WTC11 (cell line): ENCODE measurements around the gene UBC. TPM values are rescaled to one million over a fixed set of nuclear protein-coding genes. Genes with fewer than 3 reads are reported as not detected.

Source experiments
- ATAC-seq: fragments of 200-7000 bp; cut with Tn5 transposase; 2 replicates; pipeline ENCODE4 v1.10.0; 2021; ENCODE audit warnings: mild to moderate bottlenecking, moderate library complexity
- CTCF ChIA-PET: fragments of 300-600 bp; sonication (Branson Sonifier 250); formaldehyde crosslinking; loops from one replicate; lab custom pipeline; 2021; ENCODE audit warnings: antibody characterized with exemption; lab: Charles Lee
- POLR2A ChIA-PET: fragments of 350-600 bp; sonication (Branson Sonifier 250); formaldehyde crosslinking; loops from one replicate; lab custom pipeline; 2021; ENCODE audit warnings: antibody characterized with exemption; lab: Charles Lee
- DNase-seq: peaks from one replicate; pipeline ENCODE4 v3.0.0; 2021; ENCODE audit warnings: low spot score
- H3K27ac Mint-ChIP-seq: 2 replicates; pipeline ENCODE4 v1.8.0; 2021; ENCODE audit warnings: mixed read lengths
- H3K27me3 Mint-ChIP-seq: 2 replicates; pipeline ENCODE4 v1.8.0; 2021; ENCODE audit warnings: low read depth, mild to moderate bottlenecking, moderate library complexity, mixed read lengths
- H3K36me3 Mint-ChIP-seq: 2 replicates; pipeline ENCODE4 v1.8.0; 2021; ENCODE audit warnings: mixed read lengths
- H3K4me1 Mint-ChIP-seq: 2 replicates; pipeline ENCODE4 v1.8.0; 2022; ENCODE audit warnings: mixed read lengths
- H3K4me3 Mint-ChIP-seq: 2 replicates; pipeline ENCODE4 v1.8.0; 2021; ENCODE audit warnings: mild to moderate bottlenecking, moderate library complexity, mixed read lengths
- H3K9me3 Mint-ChIP-seq: 2 replicates; pipeline ENCODE4 v1.8.0; 2021; ENCODE audit warnings: mixed read lengths
- CREM ChIP-seq: sonication (generic); formaldehyde crosslinking; IDR thresholded peaks from 2 replicates; pipeline ENCODE4 v1.8.1; 2022; ENCODE audit warnings: mild to moderate bottlenecking, missing genetic modification reagents, moderate library complexity
- E2F5 ChIP-seq: sonication (generic); formaldehyde crosslinking; IDR thresholded peaks from 2 replicates; pipeline ENCODE4 v1.8.1; 2022; ENCODE audit warnings: mild to moderate bottlenecking, moderate library complexity, missing genetic modification reagents
- EMX1 ChIP-seq: fragments of 250-450 bp; sonication (Bioruptor Pico); IDR thresholded peaks from 2 replicates; pipeline ENCODE4 v1.8.0; 2021; ENCODE audit warnings: mild to moderate bottlenecking
- GABPB1 ChIP-seq: sonication (generic); formaldehyde crosslinking; IDR thresholded peaks from 2 replicates; pipeline ENCODE4 v1.8.1; 2023; ENCODE audit warnings: mild to moderate bottlenecking, missing genetic modification reagents
- HMGXB4 ChIP-seq: sonication (generic); formaldehyde crosslinking; IDR thresholded peaks from 2 replicates; pipeline ENCODE4 v1.8.1; 2023; ENCODE audit warnings: mild to moderate bottlenecking, moderate library complexity, missing genetic modification reagents
- IRF2 ChIP-seq: sonication (generic); formaldehyde crosslinking; IDR thresholded peaks from 2 replicates; pipeline ENCODE4 v1.8.0; 2022; ENCODE audit warnings: low read depth, missing genetic modification reagents, borderline replicate concordance
- MXD4 ChIP-seq: fragments of 250-450 bp; sonication (Bioruptor Pico); IDR thresholded peaks from 2 replicates; pipeline ENCODE4 v1.8.0; 2021; ENCODE audit warnings: mild to moderate bottlenecking, moderate library complexity, borderline replicate concordance
- NFATC4 ChIP-seq: fragments of 250-450 bp; sonication (Bioruptor Pico); IDR thresholded peaks from 2 replicates; pipeline ENCODE4 v1.9.0; 2021; ENCODE audit warnings: mild to moderate bottlenecking
- NFYB ChIP-seq: sonication (generic); formaldehyde crosslinking; conservative IDR thresholded peaks from 2 replicates; pipeline ENCODE4 v1.8.0; 2022; ENCODE audit warnings: low read depth, missing genetic modification reagents
- NR2C2 ChIP-seq: sonication (generic); formaldehyde crosslinking; IDR thresholded peaks from 2 replicates; pipeline ENCODE4 v1.8.0; 2022; ENCODE audit warnings: mild to moderate bottlenecking, missing genetic modification reagents
- OVOL2 ChIP-seq: fragments of 250-450 bp; sonication (Bioruptor Pico); IDR thresholded peaks from 2 replicates; pipeline ENCODE4 v1.9.0; 2021; ENCODE audit warnings: mild to moderate bottlenecking, borderline replicate concordance
- SOX15 ChIP-seq: fragments of 250-450 bp; sonication (Bioruptor Pico); IDR thresholded peaks from 2 replicates; pipeline ENCODE4 v1.9.0; 2021; ENCODE audit warnings: mild to moderate bottlenecking
- TCF7 ChIP-seq: sonication (generic); formaldehyde crosslinking; IDR thresholded peaks from 2 replicates; pipeline ENCODE4 v1.8.0; 2022; ENCODE audit warnings: mild to moderate bottlenecking, low read depth, missing genetic modification reagents, moderate library complexity
- TEAD1 ChIP-seq: sonication (generic); formaldehyde crosslinking; IDR thresholded peaks from 2 replicates; pipeline ENCODE4 v1.8.0; 2022; ENCODE audit warnings: mild to moderate bottlenecking, missing genetic modification reagents
- TEAD4 ChIP-seq: sonication (generic); formaldehyde crosslinking; IDR thresholded peaks from 2 replicates; pipeline ENCODE4 v1.8.0; 2022; ENCODE audit warnings: mild to moderate bottlenecking, missing genetic modification reagents
- TP53 ChIP-seq: sonication (generic); formaldehyde crosslinking; IDR thresholded peaks from 2 replicates; pipeline ENCODE4 v1.8.1; 2023; ENCODE audit warnings: mild to moderate bottlenecking, missing genetic modification reagents
- USF1 ChIP-seq: sonication (generic); formaldehyde crosslinking; IDR thresholded peaks from 2 replicates; pipeline ENCODE4 v1.8.0; 2022; ENCODE audit warnings: mild to moderate bottlenecking, missing genetic modification reagents
- USF2 ChIP-seq: sonication (generic); formaldehyde crosslinking; IDR thresholded peaks from 2 replicates; pipeline ENCODE4 v1.8.1; 2023; ENCODE audit warnings: mild to moderate bottlenecking, missing genetic modification reagents, moderate library complexity
- ZMAT4 ChIP-seq: fragments of 250-450 bp; sonication (Bioruptor Pico); IDR thresholded peaks from 2 replicates; pipeline ENCODE4 v1.9.0; 2021; ENCODE audit warnings: mild to moderate bottlenecking
- ZNF232 ChIP-seq: sonication (generic); formaldehyde crosslinking; IDR thresholded peaks from 2 replicates; pipeline ENCODE4 v1.8.0; 2022; ENCODE audit warnings: mild to moderate bottlenecking, missing genetic modification reagents
- ZNF281 ChIP-seq: sonication (generic); formaldehyde crosslinking; IDR thresholded peaks from 2 replicates; pipeline ENCODE4 v1.8.0; 2023; ENCODE audit warnings: mild to moderate bottlenecking, missing genetic modification reagents
- ZNF416 ChIP-seq: fragments of 250-450 bp; sonication (Bioruptor Pico); IDR thresholded peaks from 2 replicates; pipeline ENCODE4 v1.9.0; 2021; ENCODE audit warnings: mild to moderate bottlenecking, inconsistent platforms
- ZNF512 ChIP-seq: sonication (generic); formaldehyde crosslinking; IDR thresholded peaks from 2 replicates; pipeline ENCODE4 v1.8.1; 2022; ENCODE audit warnings: missing genetic modification reagents, borderline replicate concordance
- ZNF532 ChIP-seq: fragments of 250-450 bp; sonication (Bioruptor Pico); IDR thresholded peaks from 2 replicates; pipeline ENCODE4 v1.9.0; 2021; ENCODE audit warnings: mild to moderate bottlenecking, borderline replicate concordance
- ZNF671 ChIP-seq: fragments of 250-450 bp; sonication (Bioruptor Pico); IDR thresholded peaks from 2 replicates; pipeline ENCODE4 v1.8.0; 2021; ENCODE audit warnings: mild to moderate bottlenecking
- total RNA-seq: library from RNA; stranded (reverse); gene quantifications from 3 replicates; pipeline ENCODE4 v1.2.3, GENCODE V29; 2021

The UBC gene
- total RNA-seq, 1 experiment from 2014 or later: 530 TPM

GRCh38 chr12:124917135-124917840, 2.8 kb upstream of the UBC start:
- Mint-ChIP-seq H3K27ac (peak overlapping the region; percentile 100), H3K27me3 (no peaks in the 10 kb centered on the region), H3K4me3 (peak overlapping the region; percentile 82), H3K4me1 (peaks cover 82% of the 10 kb centered on the region), H3K9me3 (no peaks in the 10 kb centered on the region), H3K36me3 (peaks cover 22% of the 10 kb centered on the region)
- POLR2A ChIA-PET: interaction anchor here (0.6 to 1.7 kb wide), 6 partner anchors 11 to 78 kb away, joined by 4 to 10 read pairs (median 5); no protein-coding TSS in a partner anchor
- ATAC-seq (peak; percentile 87), DNase-seq (peak; percentile 95)
- CTCF ChIA-PET: interaction anchor here (0.7 to 5.8 kb wide), 3 partner anchors 10 to 269 kb away, joined by 5 to 41 read pairs (median 35); partner anchors contain the start of gene TMEM132B
- TF ChIP-seq TEAD1 (CRISPR knock-in tag) (0 out of 2 replicates have a peak, but pooled peaks have one; percentile 32), ZNF281 (CRISPR knock-in tag) (no peak), MXD4 (CRISPR knock-in tag) (no peak), NFATC4 (CRISPR knock-in tag) (no peak), ZMAT4 (no peak), ZNF671 (no peak), NFYB (CRISPR knock-in tag) (peak; percentile 86), USF1 (peak; percentile 32; the same call in 1 of the 2 replicates), ZNF512 (no peak), E2F5 (no peak), TCF7 (no peak), EMX1 (no peak), USF2 (CRISPR knock-in tag) (no peak; the same call in 1 of the 2 replicates), HMGXB4 (CRISPR knock-in tag) (no peak), ZNF416 (CRISPR knock-in tag) (no peak), ZNF232 (no peak), CREM (no peak), TP53 (CRISPR knock-in tag) (no peak), ZNF532 (CRISPR knock-in tag) (no peak), SOX15 (no peak), IRF2 (CRISPR knock-in tag) (no peak), OVOL2 (CRISPR knock-in tag) (no peak), TEAD4 (CRISPR knock-in tag) (no peak), GABPB1 (CRISPR knock-in tag) (0 out of 2 replicates have a peak, but pooled peaks have one; percentile 13), NR2C2 (CRISPR knock-in tag) (no peak)
